Vagina (tissue), 2 donors: ENCODE measurements around the gene FRRS1L.

ENCODE experiments used
- CTCF ChIP-seq, 3 experiments: fragments of 450-650 bp in 2 of 3; fragments of 200-600 bp in 1 of 3; sonication (generic) in 1 of 3; IDR thresholded peaks; one replicate each; pipeline ENCODE4 v1.5.1; 2017 to 2019; ENCODE audit warnings: antibody characterized with exemption in 3 of 3, mild to moderate bottlenecking in 2 of 3, moderate library complexity in 2 of 3
- POLR2AphosphoS5 ChIP-seq, 2 donors: sonication (generic); formaldehyde crosslinking; IDR thresholded peaks; one replicate each; pipeline ENCODE4 v1.9.0; 2017; ENCODE audit warnings: antibody characterized with exemption in 2 of 2, mild to moderate bottlenecking in 2 of 2, low read depth in 1 of 2; ENCODE audit not compliant: insufficient read depth in 1 of 2

GRCh38 chr9:109176386-109176785 is 9.3 kb upstream of the FRRS1L start:
- TF ChIP-seq CTCF (IDR thresholded peaks at IDR 0.05) = no peak
- no peak for TF ChIP-seq POLR2AphosphoS5 (IDR thresholded peaks at IDR 0.05; ENCODE audit: insufficient read depth in 1 of 2, low read depth in 1 of 2)
